Esophagus muscularis mucosa (tissue), 4 donors: Measurements from ENCODE around the gene RNF144A.

Source experiments
- CTCF ChIP-seq, 3 experiments: fragments of 200-600 bp in 2 of 3; fragments of 450-650 bp in 1 of 3; sonication (generic) in 2 of 3; IDR thresholded peaks; one replicate each; pipeline ENCODE4 v1.5.1; 2017 to 2019; ENCODE audit warnings: antibody characterized with exemption in 3 of 3, mild to moderate bottlenecking in 2 of 3, moderate library complexity in 1 of 3
- EP300 ChIP-seq: sonication (generic); formaldehyde crosslinking; IDR thresholded peaks from one replicate; pipeline ENCODE4 v1.6.1; 2017; ENCODE audit warnings: antibody characterized with exemption
- POLR2A ChIP-seq: fragments of 450-650 bp; IDR thresholded peaks from one replicate; pipeline ENCODE4 v1.6.1; 2017; ENCODE audit warnings: antibody characterized with exemption, moderate library complexity, mild to moderate bottlenecking, low read depth

DNA sequence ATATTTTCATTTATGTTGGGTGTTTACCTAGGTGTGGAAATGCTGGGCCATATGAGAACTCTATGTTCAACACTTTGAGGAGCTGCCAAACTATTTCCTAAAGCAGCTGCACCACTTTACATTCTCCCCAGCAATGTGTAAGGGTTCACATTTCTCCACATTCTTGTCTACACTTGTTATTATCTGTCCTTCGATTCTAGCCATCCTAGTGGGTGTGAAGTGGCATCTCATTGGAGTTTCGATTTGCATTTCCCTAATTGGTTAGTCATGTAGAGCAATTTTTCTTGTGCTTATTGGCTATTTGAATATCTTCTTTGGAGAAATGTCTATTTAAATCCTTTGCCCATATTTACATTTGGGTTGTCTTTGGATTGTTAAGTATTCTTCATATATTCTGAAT lies 21.9 kb downstream of the RNF144A start:
- TF ChIP-seq POLR2A: no peak
- TF ChIP-seq EP300: no peak
- no peak for TF ChIP-seq CTCF (IDR thresholded peaks at IDR 0.05)
